ENCODE results near the gene EGFL7.
"Not testable (repeated sequence)": the region's sequence is repeated elsewhere in the genome, so short reads cannot be mapped to it uniquely, and the experiment has no call there.

Gene EGFL7

DNA sequence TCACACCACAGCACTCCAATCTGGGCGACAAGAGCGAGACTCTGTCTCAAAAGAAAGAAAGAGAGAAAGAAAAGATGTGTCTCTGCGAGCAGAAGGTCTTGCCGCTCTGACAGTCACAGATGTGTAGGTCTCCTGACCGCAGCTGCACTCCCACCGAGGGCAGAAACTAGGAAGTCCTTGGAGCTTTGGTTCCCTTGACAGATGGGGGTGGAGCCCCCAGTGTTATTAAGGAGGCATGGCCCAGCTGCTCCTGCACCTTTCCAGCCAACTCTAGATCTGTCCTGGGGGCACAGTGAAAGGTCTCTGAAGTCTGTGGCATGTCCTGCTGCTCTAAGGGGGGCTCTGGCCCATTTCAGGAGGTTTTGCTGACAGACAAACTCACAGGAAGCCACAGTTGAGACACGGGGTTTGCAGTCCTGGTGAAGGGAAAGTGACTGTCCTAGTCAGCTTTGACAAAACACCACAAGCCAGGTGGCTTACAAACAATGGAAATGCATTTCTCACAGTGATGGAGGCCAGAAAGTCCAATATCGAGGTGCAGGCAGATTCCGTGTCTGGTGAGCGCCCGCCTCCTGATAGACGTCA lies 40.7 kb downstream of the EGFL7 start:
- Histone ChIP-seq H3K4me3 (ENCODE audit: low read depth, low read length) (no peak overlapping the region), H3K36me3 (no peaks in the 10 kb centered on the region), H3K9me3 (no peaks in the 10 kb centered on the region; the same call in 1 of the 2 replicates), H3K4me1 (no peaks in the 10 kb centered on the region), H3K27me3 (no peaks in the 10 kb centered on the region)
- DNase-seq, result no peak
- TF ChIP-seq, protein P1, sequence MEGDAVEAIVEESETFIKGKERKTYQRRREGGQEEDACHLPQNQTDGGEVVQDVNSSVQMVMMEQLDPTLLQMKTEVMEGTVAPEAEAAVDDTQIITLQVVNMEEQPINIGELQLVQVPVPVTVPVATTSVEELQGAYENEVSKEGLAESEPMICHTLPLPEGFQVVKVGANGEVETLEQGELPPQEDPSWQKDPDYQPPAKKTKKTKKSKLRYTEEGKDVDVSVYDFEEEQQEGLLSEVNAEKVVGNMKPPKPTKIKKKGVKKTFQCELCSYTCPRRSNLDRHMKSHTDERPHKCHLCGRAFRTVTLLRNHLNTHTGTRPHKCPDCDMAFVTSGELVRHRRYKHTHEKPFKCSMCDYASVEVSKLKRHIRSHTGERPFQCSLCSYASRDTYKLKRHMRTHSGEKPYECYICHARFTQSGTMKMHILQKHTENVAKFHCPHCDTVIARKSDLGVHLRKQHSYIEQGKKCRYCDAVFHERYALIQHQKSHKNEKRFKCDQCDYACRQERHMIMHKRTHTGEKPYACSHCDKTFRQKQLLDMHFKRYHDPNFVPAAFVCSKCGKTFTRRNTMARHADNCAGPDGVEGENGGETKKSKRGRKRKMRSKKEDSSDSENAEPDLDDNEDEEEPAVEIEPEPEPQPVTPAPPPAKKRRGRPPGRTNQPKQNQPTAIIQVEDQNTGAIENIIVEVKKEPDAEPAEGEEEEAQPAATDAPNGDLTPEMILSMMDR (IDR thresholded peaks at IDR 0.05; ENCODE audit: low read depth, low read length), result no peak

DNA sequence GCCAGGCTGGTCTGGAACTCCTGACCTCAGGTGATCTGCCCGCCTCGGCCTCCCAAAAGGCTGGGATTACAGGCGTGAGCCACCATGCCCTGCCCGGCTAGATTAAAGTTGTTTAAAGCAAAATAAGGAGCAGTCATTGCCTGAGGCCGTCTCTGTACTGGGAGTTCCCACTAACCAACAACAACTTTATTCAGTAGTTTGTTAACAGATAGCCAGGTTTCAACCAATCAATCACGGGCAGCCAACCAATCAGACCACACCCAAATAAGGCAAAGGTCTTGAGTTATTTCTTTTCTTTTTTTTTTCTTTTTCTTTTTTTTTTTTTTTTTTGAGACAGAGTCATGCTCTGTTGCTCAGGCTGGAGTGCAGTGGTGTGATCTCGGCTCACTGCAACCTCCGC lies 42.0 kb downstream of the EGFL7 start:
- not testable (repeated sequence) for H3K9me3 ChIP-seq; H3K27me3 ChIP-seq; DNase-seq; H3K4me3 ChIP-seq (ENCODE audit: low read depth, low read length); H3K36me3 ChIP-seq; H3K4me1 ChIP-seq

DNA sequence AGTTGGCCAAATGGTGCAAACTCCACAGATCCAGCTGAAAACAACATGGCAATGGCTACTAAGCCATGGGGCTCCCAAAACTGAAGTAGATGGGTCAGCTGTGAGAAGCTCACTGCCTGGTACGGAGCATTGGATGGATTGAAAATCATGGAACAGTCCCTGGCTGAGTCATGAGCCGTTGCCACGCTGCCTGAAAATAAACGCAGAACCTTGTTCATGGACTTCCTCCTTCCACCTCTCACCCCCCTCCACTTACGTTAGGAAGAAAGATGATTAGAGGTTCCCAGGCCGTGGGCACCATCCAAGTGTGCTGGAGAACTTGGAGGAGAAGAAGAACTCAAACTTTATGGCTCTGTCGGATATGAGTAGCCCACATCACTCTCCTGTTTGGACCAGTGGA lies 42.8 kb downstream of the EGFL7 start:
- H3K36me3 ChIP-seq, result no peaks in the 10 kb centered on the region
- DNase-seq, result no peak
- no peaks in the 10 kb centered on the region for H3K4me1 ChIP-seq
- no peak overlapping the region for H3K4me3 ChIP-seq (ENCODE audit: low read depth, low read length)
- no peaks in the 10 kb centered on the region for H3K9me3 ChIP-seq
- H3K27me3 ChIP-seq, result no peaks in the 10 kb centered on the region
- TF ChIP-seq, protein P1 (IDR thresholded peaks at IDR 0.05; ENCODE audit: low read depth, low read length), result no peak

DNA sequence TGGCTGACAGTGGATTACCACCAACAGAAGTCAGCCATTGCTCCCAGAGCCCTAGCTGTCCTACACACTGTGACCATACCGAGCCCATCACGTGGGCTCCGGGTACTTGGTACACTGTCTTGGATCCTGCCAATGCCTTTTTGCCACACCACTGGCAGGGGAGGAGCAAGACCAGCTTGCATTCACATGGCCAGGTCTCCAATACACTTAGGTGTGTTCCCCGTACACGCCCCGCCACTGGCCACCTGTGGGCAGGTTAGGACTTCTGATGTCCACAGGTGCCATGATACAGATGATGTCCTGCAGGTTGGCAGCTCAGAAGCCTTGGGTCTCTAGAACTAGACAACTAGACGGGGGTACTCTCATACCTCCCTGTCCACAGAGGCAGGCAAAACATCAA lies 44.3 kb downstream of the EGFL7 start:
- no peak for DNase-seq
- Histone ChIP-seq H3K36me3 (no peaks in the 10 kb centered on the region), H3K9me3 (no peaks in the 10 kb centered on the region), H3K27me3 (no peaks in the 10 kb centered on the region), H3K4me1 (no peaks in the 10 kb centered on the region), H3K4me3 (ENCODE audit: low read depth, low read length) (no peak overlapping the region)
- TF ChIP-seq, protein P1 (IDR thresholded peaks at IDR 0.05; ENCODE audit: low read depth, low read length), result no peak

DNA sequence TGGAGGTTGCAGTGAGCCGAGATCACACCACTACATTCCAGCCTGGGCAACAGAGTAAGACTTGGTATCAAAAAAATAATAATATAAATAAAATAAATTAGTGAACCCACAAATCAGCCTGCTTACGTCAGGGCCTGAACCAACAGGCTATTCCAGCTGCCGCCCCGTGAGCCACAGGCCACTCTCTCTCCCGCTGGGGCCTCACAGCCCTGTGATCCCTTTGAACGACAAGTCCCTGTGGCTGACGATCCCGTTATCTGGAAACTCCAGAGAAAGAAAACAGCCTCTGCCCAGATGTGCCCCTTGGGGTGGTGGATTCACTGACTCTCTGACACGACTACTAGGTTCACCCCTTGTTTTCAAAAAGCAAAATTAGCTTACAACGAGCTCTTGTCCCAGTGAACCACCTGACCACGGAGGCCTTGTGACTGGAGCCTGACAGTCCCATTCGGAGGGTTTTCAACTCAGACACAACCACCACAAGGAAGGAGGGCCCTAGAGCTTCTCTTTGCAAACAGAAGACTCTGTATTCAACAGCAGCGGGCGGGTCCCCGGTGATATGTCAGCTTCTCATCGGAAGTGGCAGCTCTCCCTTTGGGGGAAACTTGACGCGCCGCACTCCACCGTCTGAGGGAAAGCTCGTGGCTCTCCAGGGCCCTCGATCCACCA lies 45.3 kb downstream of the EGFL7 start:
- no peaks in the 10 kb centered on the region for H3K36me3 ChIP-seq
- H3K9me3 ChIP-seq, result no peaks in the 10 kb centered on the region
- H3K4me3 ChIP-seq (ENCODE audit: low read depth, low read length), result no peak overlapping the region
- H3K4me1 ChIP-seq, result no peaks in the 10 kb centered on the region
- no peaks in the 10 kb centered on the region for H3K27me3 ChIP-seq
- no peak for DNase-seq
- TF ChIP-seq, protein P1 (IDR thresholded peaks at IDR 0.05; ENCODE audit: low read depth, low read length), result no peak

DNA sequence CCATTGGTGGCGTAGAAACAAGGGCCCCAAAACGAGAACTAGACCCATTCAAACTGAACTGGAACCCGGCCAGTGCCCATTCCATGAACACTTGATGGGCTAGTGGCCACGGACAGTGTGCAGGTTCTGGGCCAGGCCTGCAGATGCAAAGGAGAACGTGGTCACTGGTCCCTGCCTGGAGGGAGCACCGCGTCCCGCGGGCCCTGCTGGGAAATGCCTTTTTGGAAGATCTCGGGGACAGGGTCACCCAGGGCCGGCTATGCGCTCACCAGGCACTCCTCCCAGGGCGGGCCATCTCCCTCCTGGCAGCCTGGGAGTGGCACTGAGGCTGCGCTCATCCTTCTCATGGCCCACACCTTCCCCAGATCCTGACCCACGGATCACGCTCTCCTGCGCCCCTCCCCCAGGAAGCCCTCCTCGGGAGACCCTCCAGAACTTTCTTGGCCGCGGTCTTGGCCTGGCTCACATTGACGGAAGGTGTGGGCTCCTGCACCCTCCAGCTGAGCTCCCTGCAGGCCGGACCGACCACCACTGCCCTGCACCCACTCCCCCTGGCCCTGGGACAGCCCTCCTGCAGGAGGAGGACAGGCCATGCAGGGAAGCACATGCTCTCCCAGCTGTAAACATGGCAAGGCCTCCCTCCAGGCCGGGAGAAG lies 46.9 kb downstream of the EGFL7 start:
- no peak for DNase-seq
- H3K9me3 ChIP-seq, result no peaks in the 10 kb centered on the region
- TF ChIP-seq, protein P1 (IDR thresholded peaks at IDR 0.05; ENCODE audit: low read depth, low read length), result no peak
- peaks cover 8% of the 10 kb centered on the region for H3K36me3 ChIP-seq
- H3K4me1 ChIP-seq, result peaks cover 11% of the 10 kb centered on the region
- no peak overlapping the region for H3K4me3 ChIP-seq (ENCODE audit: low read depth, low read length)
- no peaks in the 10 kb centered on the region for H3K27me3 ChIP-seq
